Suprapubic skin (tissue), 3 donors: ENCODE data around the gene C1GALT1.
"Not testable (repeated sequence)": the region's sequence is repeated elsewhere in the genome, so short reads cannot be mapped to it uniquely, and the experiment has no call there.

ENCODE experiments used
- EP300 ChIP-seq: sonication (generic); formaldehyde crosslinking; IDR thresholded peaks from one replicate; pipeline ENCODE4 v1.6.1; 2017; ENCODE audit warnings: antibody characterized with exemption
- TF ChIP-seq, protein P1 (sequence below), 2 donors: fragments of 200-600 bp in 1 of 2; fragments of 450-650 bp in 1 of 2; sonication (generic) in 1 of 2; IDR thresholded peaks; one replicate each; pipeline ENCODE4 v1.5.1; 2016 to 2019; ENCODE audit warnings: antibody characterized with exemption in 2 of 2, mild to moderate bottlenecking in 1 of 2, moderate library complexity in 1 of 2

DNA sequence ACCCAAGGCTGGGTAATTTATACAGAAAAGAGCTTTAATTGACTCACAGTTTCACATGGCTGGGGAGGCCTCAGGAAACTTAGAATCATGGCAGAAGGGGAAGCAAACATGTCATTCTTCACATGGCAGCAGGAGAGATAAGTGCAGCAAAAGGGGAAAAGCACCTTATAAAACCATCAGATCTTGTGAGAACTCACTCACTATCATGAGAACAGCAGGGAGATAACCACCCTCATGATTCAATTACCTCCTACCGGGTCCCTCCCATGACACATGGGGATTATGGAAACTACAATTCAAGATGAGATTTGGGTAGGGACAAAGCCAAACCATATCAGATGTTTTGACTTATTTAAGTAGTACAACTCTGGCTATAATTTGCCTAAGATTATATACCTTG is 46.4 kb upstream of the C1GALT1 start:
- TF ChIP-seq, protein P1, sequence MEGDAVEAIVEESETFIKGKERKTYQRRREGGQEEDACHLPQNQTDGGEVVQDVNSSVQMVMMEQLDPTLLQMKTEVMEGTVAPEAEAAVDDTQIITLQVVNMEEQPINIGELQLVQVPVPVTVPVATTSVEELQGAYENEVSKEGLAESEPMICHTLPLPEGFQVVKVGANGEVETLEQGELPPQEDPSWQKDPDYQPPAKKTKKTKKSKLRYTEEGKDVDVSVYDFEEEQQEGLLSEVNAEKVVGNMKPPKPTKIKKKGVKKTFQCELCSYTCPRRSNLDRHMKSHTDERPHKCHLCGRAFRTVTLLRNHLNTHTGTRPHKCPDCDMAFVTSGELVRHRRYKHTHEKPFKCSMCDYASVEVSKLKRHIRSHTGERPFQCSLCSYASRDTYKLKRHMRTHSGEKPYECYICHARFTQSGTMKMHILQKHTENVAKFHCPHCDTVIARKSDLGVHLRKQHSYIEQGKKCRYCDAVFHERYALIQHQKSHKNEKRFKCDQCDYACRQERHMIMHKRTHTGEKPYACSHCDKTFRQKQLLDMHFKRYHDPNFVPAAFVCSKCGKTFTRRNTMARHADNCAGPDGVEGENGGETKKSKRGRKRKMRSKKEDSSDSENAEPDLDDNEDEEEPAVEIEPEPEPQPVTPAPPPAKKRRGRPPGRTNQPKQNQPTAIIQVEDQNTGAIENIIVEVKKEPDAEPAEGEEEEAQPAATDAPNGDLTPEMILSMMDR (IDR thresholded peaks at IDR 0.05): not testable (repeated sequence)
- TF ChIP-seq EP300: not testable (repeated sequence)
